HCT116 (cell line): Measurements from ENCODE around the gene SYP. TPM values are rescaled to one million over a fixed set of nuclear protein-coding genes. Genes with fewer than 3 reads are reported as not detected.

Source experiments
- ATAC-seq: fragments of 200-7000 bp; cut with Tn5 transposase; 2 replicates; pipeline ENCODE4 v1.9.1; 2020; ENCODE audit warnings: mild to moderate bottlenecking, moderate library complexity
- BruUV-seq: library from RNA; stranded (reverse); fragments of 400-500 nt; replicated peaks from 2 replicates; lab custom pipeline; 2021; lab: Mats Ljungman, UMichigan
- CTCF ChIA-PET: fragments of 300-600 bp; sonication (Branson Sonifier 250); formaldehyde crosslinking; loops from one replicate; lab custom pipeline; 2021; ENCODE audit warnings: antibody characterized with exemption; lab: Charles Lee
- POLR2A ChIA-PET: fragments of 300-600, 350-600 bp; sonication (Branson Sonifier 250); formaldehyde crosslinking; loops from one replicate; lab custom pipeline; 2021; ENCODE audit warnings: antibody characterized with exemption; lab: Charles Lee
- RAD21 ChIA-PET, 2 experiments: fragments of 300-600 bp; sonication (Branson Sonifier 250); formaldehyde crosslinking; loops; one replicate each; lab custom pipeline; 2023; ENCODE audit warnings: low total read pairs in 2 of 2; ENCODE audit not compliant: uncharacterized antibody in 2 of 2, unreplicated experiment in 2 of 2, low non-redundant PET in 1 of 2; lab: Charles Lee
- DNase-seq: peaks from one replicate; pipeline ENCODE4 v3.0.0-alpha.2; 2010; ENCODE audit warnings: low read depth, low spot score
- H2AFZ ChIP-seq: fragments of 200-600 bp; shearing (Covaris generic), sonication (generic); 2 replicates; pipeline ENCODE4 v1.6.1; 2017; ENCODE audit warnings: low read depth, mixed run types, mixed read lengths, antibody characterized with exemption, low read length; ENCODE audit not compliant: poor library complexity, severe bottlenecking
- H3K27ac ChIP-seq: 2 replicates; pipeline ENCODE4 v1.5.1; 2012; ENCODE audit warnings: low read depth, low read length
- H3K27me3 ChIP-seq: fragments of 200-600 bp; sonication (generic); 2 replicates; pipeline ENCODE4 v1.6.1; 2016; ENCODE audit warnings: mixed run types, low read length, mixed read lengths; ENCODE audit not compliant: insufficient read depth
- H3K36me3 ChIP-seq, 2 experiments: fragments of 200-500 bp in 1 of 2; fragments of 200-600 bp in 1 of 2; sonication (Bioruptor generic) in 1 of 2; sonication (generic) in 1 of 2; 2 replicates each; pipeline versions ENCODE4 v1.5.1 to v1.6.1; 2014 to 2016; ENCODE audit warnings: low read length in 2 of 2, inconsistent platforms in 1 of 2, mixed read lengths in 1 of 2, mixed run types in 1 of 2; ENCODE audit not compliant: insufficient read depth in 2 of 2, control insufficient read depth in 1 of 2
- H3K4me1 ChIP-seq, 2 experiments: fragments of 200-600 bp in 1 of 2; sonication (generic) in 1 of 2; 2 replicates each; pipeline versions ENCODE4 v1.5.1 to v1.6.1; 2012 to 2017; ENCODE audit warnings: low read length in 2 of 2, inconsistent platforms in 1 of 2, mild to moderate bottlenecking in 1 of 2, mixed read lengths in 1 of 2, mixed run types in 1 of 2, moderate library complexity in 1 of 2; ENCODE audit not compliant: insufficient read depth in 2 of 2, control insufficient read depth in 1 of 2
- H3K4me2 ChIP-seq: fragments of 200-600 bp; sonication (generic); 2 replicates; pipeline ENCODE4 v1.6.1; 2017; ENCODE audit warnings: mixed run types, low read length, mixed read lengths
- H3K4me3 ChIP-seq, 2 experiments: fragments of 200-600 bp in 1 of 2; sonication (generic) in 1 of 2; replicated peaks in 1 of 2; 2 replicates each; pipeline ENCODE4 v1.5.1; 2011 to 2016; ENCODE audit warnings: low read length in 2 of 2, control low read depth in 1 of 2, low read depth in 1 of 2, mild to moderate bottlenecking in 1 of 2, mixed read lengths in 1 of 2, mixed run types in 1 of 2
- H3K79me2 ChIP-seq: fragments of 200-600 bp; sonication (generic); 2 replicates; pipeline ENCODE4 v1.6.1; 2017; ENCODE audit warnings: mild to moderate bottlenecking, mixed run types, low read length, moderate library complexity, mixed read lengths; ENCODE audit not compliant: insufficient read depth
- H3K9ac ChIP-seq: fragments of 200-600 bp; sonication (generic); 2 replicates; pipeline ENCODE4 v1.6.1; 2016; ENCODE audit warnings: low read length, mixed read lengths
- H3K9me2 ChIP-seq: fragments of 200-600 bp; sonication (generic), shearing (Covaris generic); 2 replicates; pipeline ENCODE4 v1.6.1; 2017; ENCODE audit warnings: mixed run types, mild to moderate bottlenecking, moderate library complexity; ENCODE audit not compliant: insufficient read depth
- H3K9me3 ChIP-seq, 2 experiments: fragments of 200-500 bp in 1 of 2; fragments of 200-600 bp in 1 of 2; sonication (Bioruptor generic) in 1 of 2; sonication (generic) in 1 of 2; 2 replicates each; pipeline ENCODE4 v1.6.1; 2014 to 2017; ENCODE audit warnings: low read length in 2 of 2, mixed read lengths in 2 of 2, inconsistent platforms in 1 of 2, low read depth in 1 of 2, mild to moderate bottlenecking in 1 of 2, mixed run types in 1 of 2, moderate library complexity in 1 of 2; ENCODE audit not compliant: control insufficient read depth in 1 of 2, insufficient read depth in 1 of 2
- H4K20me1 ChIP-seq: fragments of 200-600 bp; sonication (generic), shearing (Covaris generic); 2 replicates; pipeline ENCODE4 v1.6.1; 2017; ENCODE audit warnings: mixed run types, mild to moderate bottlenecking, moderate library complexity; ENCODE audit not compliant: insufficient read depth
- CTCF ChIP-seq, 3 experiments: fragments of 200-600 bp in 1 of 3; sonication (generic) in 1 of 3; IDR thresholded peaks in 2 of 3; conservative IDR thresholded peaks in 1 of 3; 2 replicates each; pipeline ENCODE4 v1.5.1; 2012 to 2017; ENCODE audit warnings: low read depth in 2 of 3, low read length in 2 of 3, antibody characterized with exemption in 1 of 3, borderline replicate concordance in 1 of 3, control low read depth in 1 of 3, mild to moderate bottlenecking in 1 of 3, mixed read lengths in 1 of 3, mixed run types in 1 of 3, moderate library complexity in 1 of 3; ENCODE audit not compliant: insufficient read depth in 1 of 3
- EZH2phosphoT487 ChIP-seq: fragments of 200-600 bp; IDR thresholded peaks from 2 replicates; pipeline ENCODE4 v1.6.1; 2018; ENCODE audit warnings: antibody characterized with exemption, borderline replicate concordance
- JUND ChIP-seq: IDR thresholded peaks from 2 replicates; pipeline ENCODE4 v1.6.1; 2012
- POLR2AphosphoS5 ChIP-seq: IDR thresholded peaks from 2 replicates; pipeline ENCODE4 v1.6.1; 2011; ENCODE audit warnings: mild to moderate bottlenecking, low read depth, low read length, moderate library complexity
- SIN3A ChIP-seq: IDR thresholded peaks from 2 replicates; pipeline ENCODE4 v1.6.1; 2012; ENCODE audit warnings: low read depth
- SRF ChIP-seq: IDR thresholded peaks from 2 replicates; pipeline ENCODE4 v1.6.1; 2012; ENCODE audit warnings: low read depth
- TCF7L2 ChIP-seq: IDR thresholded peaks from 2 replicates; pipeline ENCODE4 v1.7.0; 2011; ENCODE audit warnings: borderline replicate concordance, inconsistent platforms; ENCODE audit not compliant: insufficient read depth, insufficient read length; ENCODE audit errors: extremely low read depth
- intact Hi-C: fragments of 100-400 bp; cut with micrococcal nuclease; formaldehyde crosslinking; loops from 2 replicates; pipeline ENCODE4 v1.10.0; 2022
- total RNA-seq: library from RNA; stranded (reverse); gene quantifications from one replicate; pipeline ENCODE4 v1.2.1, GENCODE V29; 2021; ENCODE audit not compliant: unreplicated experiment

The SYP gene
- total RNA-seq, 1 experiment from 2014 or later, result 1.2 TPM

DNA sequence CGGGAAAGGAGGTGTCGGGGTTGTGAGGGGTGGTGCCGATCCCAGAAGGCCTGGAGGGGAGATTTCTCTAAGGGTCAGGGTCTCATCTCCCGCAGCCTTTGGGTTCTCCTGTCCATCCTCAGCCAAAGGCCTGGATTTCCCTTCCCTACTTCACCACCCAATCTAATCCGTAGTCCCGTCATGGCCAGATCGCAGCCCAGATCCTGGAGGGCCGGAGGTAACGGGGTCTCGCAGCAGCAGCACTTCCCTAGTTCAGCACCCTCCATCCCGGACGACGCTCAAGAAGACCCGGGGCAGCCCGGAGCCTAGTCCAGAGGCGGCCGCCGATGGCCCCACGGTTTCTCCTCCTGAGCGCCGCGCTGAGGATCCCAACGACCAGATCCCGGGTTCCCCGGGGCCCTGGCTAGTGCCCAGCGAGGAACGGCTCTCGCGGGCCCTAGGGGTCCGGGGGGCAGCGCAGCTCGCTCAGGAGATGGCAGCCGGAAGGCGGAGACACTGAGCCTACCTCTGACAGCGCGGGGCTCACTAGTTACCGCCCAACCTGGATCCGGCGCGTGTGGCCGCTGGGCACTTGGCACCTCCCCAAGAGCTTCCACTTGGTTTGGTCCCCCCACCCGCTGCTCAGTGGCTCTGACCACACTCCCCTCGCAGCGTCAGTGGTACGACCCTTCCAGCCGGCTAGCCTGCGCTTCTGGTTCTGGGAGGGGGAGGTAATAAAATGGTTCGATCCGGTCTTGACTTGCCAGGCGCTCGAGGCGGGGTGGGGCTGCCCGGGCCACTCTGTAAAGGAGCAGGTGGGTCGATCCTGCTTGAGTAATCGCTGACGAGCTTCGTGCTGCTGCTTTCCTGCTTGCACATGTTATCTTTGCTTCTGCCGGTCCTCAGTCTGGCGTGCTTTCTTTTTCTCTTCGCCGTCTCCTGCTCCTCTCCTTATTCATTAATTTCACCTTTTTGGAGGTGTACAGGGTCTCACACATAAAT is 33.8 kb downstream of the SYP start:
- intact Hi-C loops, result loop anchor here (5.0 to 10.0 kb wide), 2 partner anchors 44 to 121 kb away; partner anchors contain the start of genes GPKOW and TFE3
- H4K20me1 ChIP-seq, result no peaks in the 10 kb centered on the region
- no peaks in the 10 kb centered on the region for H3K9me2 ChIP-seq
- H2AFZ ChIP-seq, result no peak overlapping the region
- H3K4me1 ChIP-seq, result peaks cover 11 to 46% of the 10 kb centered on the region in 2 experiments
- ChIA-PET POLR2A (interaction anchor here (1.2 to 3.0 kb wide), 5 partner anchors 10 to 24 kb away, joined by 3 to 21 read pairs (median 9); no protein-coding TSS in a partner anchor), CTCF (interaction anchor here (0.9 to 2.6 kb wide), 6 partner anchors 10 to 26 kb away, joined by 3 to 20 read pairs (median 6); no protein-coding TSS in a partner anchor), RAD21 (interaction anchor here in 1 of 2 experiments (1.0 kb wide), 1 partner anchor 482 kb away, joined by 4 read pairs; no protein-coding TSS in a partner anchor)
- TF ChIP-seq EZH2phosphoT487 (no peak), JUND (no peak), TCF7L2 (peak; percentile 59), CTCF (IDR thresholded peaks at IDR 0.05 in 2 of 3, conservative IDR thresholded peaks at IDR 0.05 in 1 of 3; ENCODE audit: borderline replicate concordance in 1 of 3, insufficient read depth in 1 of 3, low read depth in 2 of 3, low read length in 2 of 3) (peak in 1 of 3 experiments; percentile 45; a peak in 2 of 6 replicates), POLR2AphosphoS5 (peak; percentile 71), SIN3A (no peak), SRF (no peak)
- H3K36me3 ChIP-seq, result no peaks in the 10 kb centered on the region
- TSS peak; percentile 62 for BruUV-seq
- H3K27ac ChIP-seq, result peak overlapping the region; percentile 95
- peak; percentile 59 for ATAC-seq
- peak; percentile 85 for DNase-seq
- no peaks in the 10 kb centered on the region for H3K9me3 ChIP-seq
- H3K4me3 ChIP-seq, result peak overlapping the region; percentile 47 to 60
- H3K4me2 ChIP-seq, result peak overlapping the region; percentile 89
- H3K79me2 ChIP-seq, result no peaks in the 10 kb centered on the region
- H3K9ac ChIP-seq, result peak overlapping the region; percentile 71
- no peaks in the 10 kb centered on the region for H3K27me3 ChIP-seq
